ENCODE measurements around the gene STAT5B.

DNA sequence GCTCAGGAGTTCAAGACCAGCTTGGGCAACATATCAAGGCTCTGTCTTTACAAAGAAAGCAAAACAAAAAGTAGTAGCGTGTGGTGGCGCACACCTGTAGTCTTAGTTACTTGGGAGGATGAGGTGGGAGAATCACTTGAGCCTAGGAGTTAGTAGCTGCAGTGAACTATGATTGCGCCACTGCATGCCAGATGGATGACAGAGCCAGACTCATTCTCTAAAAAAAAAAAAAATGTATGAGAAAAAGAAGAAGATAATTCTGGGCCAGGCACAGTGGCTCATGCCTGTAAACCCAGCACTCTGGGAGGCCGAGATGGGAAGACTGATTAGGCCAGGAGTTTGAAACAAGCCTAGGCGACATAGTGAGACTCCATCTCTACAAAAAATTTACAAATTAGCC, 28.5 kb downstream of the STAT5B start:
- TF ChIP-seq SIN3A (IDR thresholded peaks at IDR 0.05; ENCODE audit: borderline replicate concordance, insufficient read depth, low read length) (no peak), POLR2AphosphoS5 (IDR thresholded peaks at IDR 0.05; ENCODE audit: low read depth, low read length) (no peak), FOXP2 (optimal IDR thresholded peaks at IDR 0.05; ENCODE audit: borderline replicate concordance, extremely low read depth, extremely low read length, insufficient read depth) (no peak)
- TF ChIP-seq, protein P1, sequence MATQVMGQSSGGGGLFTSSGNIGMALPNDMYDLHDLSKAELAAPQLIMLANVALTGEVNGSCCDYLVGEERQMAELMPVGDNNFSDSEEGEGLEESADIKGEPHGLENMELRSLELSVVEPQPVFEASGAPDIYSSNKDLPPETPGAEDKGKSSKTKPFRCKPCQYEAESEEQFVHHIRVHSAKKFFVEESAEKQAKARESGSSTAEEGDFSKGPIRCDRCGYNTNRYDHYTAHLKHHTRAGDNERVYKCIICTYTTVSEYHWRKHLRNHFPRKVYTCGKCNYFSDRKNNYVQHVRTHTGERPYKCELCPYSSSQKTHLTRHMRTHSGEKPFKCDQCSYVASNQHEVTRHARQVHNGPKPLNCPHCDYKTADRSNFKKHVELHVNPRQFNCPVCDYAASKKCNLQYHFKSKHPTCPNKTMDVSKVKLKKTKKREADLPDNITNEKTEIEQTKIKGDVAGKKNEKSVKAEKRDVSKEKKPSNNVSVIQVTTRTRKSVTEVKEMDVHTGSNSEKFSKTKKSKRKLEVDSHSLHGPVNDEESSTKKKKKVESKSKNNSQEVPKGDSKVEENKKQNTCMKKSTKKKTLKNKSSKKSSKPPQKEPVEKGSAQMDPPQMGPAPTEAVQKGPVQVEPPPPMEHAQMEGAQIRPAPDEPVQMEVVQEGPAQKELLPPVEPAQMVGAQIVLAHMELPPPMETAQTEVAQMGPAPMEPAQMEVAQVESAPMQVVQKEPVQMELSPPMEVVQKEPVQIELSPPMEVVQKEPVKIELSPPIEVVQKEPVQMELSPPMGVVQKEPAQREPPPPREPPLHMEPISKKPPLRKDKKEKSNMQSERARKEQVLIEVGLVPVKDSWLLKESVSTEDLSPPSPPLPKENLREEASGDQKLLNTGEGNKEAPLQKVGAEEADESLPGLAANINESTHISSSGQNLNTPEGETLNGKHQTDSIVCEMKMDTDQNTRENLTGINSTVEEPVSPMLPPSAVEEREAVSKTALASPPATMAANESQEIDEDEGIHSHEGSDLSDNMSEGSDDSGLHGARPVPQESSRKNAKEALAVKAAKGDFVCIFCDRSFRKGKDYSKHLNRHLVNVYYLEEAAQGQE (IDR thresholded peaks at IDR 0.05; ENCODE audit: insufficient read depth in 1 of 2, low read depth in 2 of 2, low read length in 2 of 2) = no peak
